K562 (cell line): Measurements from ENCODE around the gene NSRP1.

Source experiments
- ARID1B ChIP-seq: fragments of 450-650 bp; IDR thresholded peaks from 2 replicates; pipeline ENCODE4 v1.6.1; 2016; ENCODE audit warnings: antibody characterized with exemption, mild to moderate bottlenecking, inconsistent platforms
- ZKSCAN1 ChIP-seq: fragments of 150-350 bp; IDR thresholded peaks from 2 replicates; pipeline ENCODE4 v1.6.1; 2016; ENCODE audit warnings: low read depth, low read length
- ZNF24 ChIP-seq: fragments of 450-650 bp; IDR thresholded peaks from 2 replicates; pipeline ENCODE4 v1.6.1; 2016

GRCh38 chr17:30186761-30187160 lies 70.1 kb downstream of the NSRP1 start:
- TF ChIP-seq ARID1B = no peak
- no peak for TF ChIP-seq ZKSCAN1
- TF ChIP-seq ZNF24 = no peak
